ENCODE data around the gene SLC38A10. TPM values are rescaled to one million over a fixed set of nuclear protein-coding genes. Genes with fewer than 3 reads are reported as not detected.

SLC38A10 gene
- total and polyA plus RNA-seq, 2 of the 13 experiments (the other 11 are each of a cell fraction or from before 2014, with no cell fraction given), result 23.4 to 55.8 TPM

- peak; percentile 66; the same call in 1 of the 2 replicates for TF ChIP-seq ZNF503 (CRISPR knock-in tag; IDR thresholded peaks at IDR 0.05)
- TF ChIP-seq ASH2L (IDR thresholded peaks at IDR 0.05; ENCODE audit: insufficient read length, low read depth, low read length), result peak; percentile 76
- TF ChIP-seq NCOA2 (CRISPR knock-in tag; IDR thresholded peaks at IDR 0.05), result peak; percentile 61; the same call in 1 of the 2 replicates
- peak; percentile 48; the same call in 1 of the 2 replicates for TF ChIP-seq ZNF788 (CRISPR knock-in tag; IDR thresholded peaks at IDR 0.05; ENCODE audit: borderline replicate concordance)
- TF ChIP-seq ZNF24 (IDR thresholded peaks at IDR 0.05), result no peak
- TF ChIP-seq ZUFSP (CRISPR knock-in tag; IDR thresholded peaks at IDR 0.05; ENCODE audit: borderline replicate concordance), result no peak
- TF ChIP-seq KLF15 (CRISPR knock-in tag; IDR thresholded peaks at IDR 0.05; ENCODE audit: borderline replicate concordance), result no peak
- no peak for TF ChIP-seq ZSCAN20 (CRISPR knock-in tag; IDR thresholded peaks at IDR 0.05; ENCODE audit: borderline replicate concordance)
- TF ChIP-seq FLYWCH1 (CRISPR knock-in tag; IDR thresholded peaks at IDR 0.05), result no peak
- TF ChIP-seq, protein P1, sequence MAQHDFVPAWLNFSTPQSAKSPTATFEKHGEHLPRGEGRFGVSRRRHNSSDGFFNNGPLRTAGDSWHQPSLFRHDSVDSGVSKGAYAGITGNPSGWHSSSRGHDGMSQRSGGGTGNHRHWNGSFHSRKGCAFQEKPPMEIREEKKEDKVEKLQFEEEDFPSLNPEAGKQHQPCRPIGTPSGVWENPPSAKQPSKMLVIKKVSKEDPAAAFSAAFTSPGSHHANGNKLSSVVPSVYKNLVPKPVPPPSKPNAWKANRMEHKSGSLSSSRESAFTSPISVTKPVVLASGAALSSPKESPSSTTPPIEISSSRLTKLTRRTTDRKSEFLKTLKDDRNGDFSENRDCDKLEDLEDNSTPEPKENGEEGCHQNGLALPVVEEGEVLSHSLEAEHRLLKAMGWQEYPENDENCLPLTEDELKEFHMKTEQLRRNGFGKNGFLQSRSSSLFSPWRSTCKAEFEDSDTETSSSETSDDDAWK (CRISPR knock-in tag; IDR thresholded peaks at IDR 0.05), result no peak
- TF ChIP-seq TBP (CRISPR knock-in tag; IDR thresholded peaks at IDR 0.05), result no peak
- TF ChIP-seq ZNF34 (CRISPR knock-in tag; IDR thresholded peaks at IDR 0.05; ENCODE audit: borderline replicate concordance), result no peak
- TF ChIP-seq, protein P2, sequence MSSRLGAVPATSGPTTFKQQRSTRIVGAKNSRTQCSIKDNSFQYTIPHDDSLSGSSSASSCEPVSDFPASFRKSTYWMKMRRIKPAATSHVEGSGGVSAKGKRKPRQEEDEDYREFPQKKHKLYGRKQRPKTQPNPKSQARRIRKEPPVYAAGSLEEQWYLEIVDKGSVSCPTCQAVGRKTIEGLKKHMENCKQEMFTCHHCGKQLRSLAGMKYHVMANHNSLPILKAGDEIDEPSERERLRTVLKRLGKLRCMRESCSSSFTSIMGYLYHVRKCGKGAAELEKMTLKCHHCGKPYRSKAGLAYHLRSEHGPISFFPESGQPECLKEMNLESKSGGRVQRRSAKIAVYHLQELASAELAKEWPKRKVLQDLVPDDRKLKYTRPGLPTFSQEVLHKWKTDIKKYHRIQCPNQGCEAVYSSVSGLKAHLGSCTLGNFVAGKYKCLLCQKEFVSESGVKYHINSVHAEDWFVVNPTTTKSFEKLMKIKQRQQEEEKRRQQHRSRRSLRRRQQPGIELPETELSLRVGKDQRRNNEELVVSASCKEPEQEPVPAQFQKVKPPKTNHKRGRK (CRISPR knock-in tag; IDR thresholded peaks at IDR 0.05), result no peak; the same call in 1 of the 2 replicates
- no peak for TF ChIP-seq NR3C1 (CRISPR knock-in tag; IDR thresholded peaks at IDR 0.05)
- 0 out of 2 replicates have a peak, but pooled peaks have one; percentile 62 for TF ChIP-seq NKX3-1 (CRISPR knock-in tag; IDR thresholded peaks at IDR 0.05)
- TF ChIP-seq NFKBIZ (CRISPR knock-in tag; IDR thresholded peaks at IDR 0.05), result no peak
- no peak for TF ChIP-seq FOXP1 (IDR thresholded peaks at IDR 0.05)
- no peak for TF ChIP-seq FOXP1 (CRISPR knock-in tag; IDR thresholded peaks at IDR 0.05)
- TF ChIP-seq JUNB (CRISPR knock-in tag; IDR thresholded peaks at IDR 0.05; ENCODE audit: borderline replicate concordance), result no peak
- no peak for TF ChIP-seq LBX2 (CRISPR knock-in tag; IDR thresholded peaks at IDR 0.05; ENCODE audit: borderline replicate concordance)
- TF ChIP-seq NCOA5 (CRISPR knock-in tag; IDR thresholded peaks at IDR 0.05), result no peak
- peak; percentile 42 for TF ChIP-seq HNRNPLL (IDR thresholded peaks at IDR 0.05; ENCODE audit: low read depth, low read length, poor library complexity, severe bottlenecking)
- TF ChIP-seq FOXM1 (CRISPR knock-in tag; IDR thresholded peaks at IDR 0.05), result no peak
- 0 out of 2 replicates have a peak, but pooled peaks have one; percentile 68 for TF ChIP-seq ZNF260 (CRISPR knock-in tag; IDR thresholded peaks at IDR 0.05; ENCODE audit: borderline replicate concordance, low read depth)
Measured at GRCh38 chr17:81339534-81340296, 44.6 kb upstream of the SLC38A10 start (continued).

All from HepG2 (cell line).